Hippocampal formation (tissue), 2 donors: ENCODE measurements around the gene TUBA1C.
"Not testable (repeated sequence)": the region's sequence is repeated elsewhere in the genome, so short reads cannot be mapped to it uniquely, and the experiment has no call there.

Source experiments
- DNase-seq, 2 donors: peaks; one replicate each; lab custom pipeline; 2025; lab: John Stamatoyannopoulos, UW

Gene TUBA1C

GRCh38 chr12:49310451-49311000, 45.6 kb downstream of the TUBA1C start:
- not testable (repeated sequence) for DNase-seq

- no peak for DNase-seq
Observed at GRCh38 chr12:49314811-49315210, 49.9 kb downstream of the TUBA1C start.

DNA sequence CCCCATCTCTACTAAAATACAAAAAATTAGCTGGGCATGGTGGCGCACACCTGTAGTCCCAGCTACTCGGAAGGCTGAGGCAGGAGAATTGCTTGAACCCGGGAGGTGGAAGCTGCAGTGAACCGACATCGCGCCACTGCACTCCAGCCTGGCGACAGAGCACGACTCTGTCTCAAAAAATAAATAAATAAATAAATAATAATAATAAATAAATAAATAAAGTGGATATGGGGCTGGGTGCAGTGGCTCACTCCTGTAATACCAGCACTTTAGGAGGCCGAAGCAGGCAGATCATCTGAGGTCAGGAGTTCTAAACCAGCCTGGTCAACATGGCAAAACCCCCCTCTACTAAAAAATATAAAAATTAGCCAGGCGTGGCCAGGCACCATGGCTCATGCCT, 52.2 kb downstream of the TUBA1C start:
- DNase-seq = not testable (repeated sequence)

DNA sequence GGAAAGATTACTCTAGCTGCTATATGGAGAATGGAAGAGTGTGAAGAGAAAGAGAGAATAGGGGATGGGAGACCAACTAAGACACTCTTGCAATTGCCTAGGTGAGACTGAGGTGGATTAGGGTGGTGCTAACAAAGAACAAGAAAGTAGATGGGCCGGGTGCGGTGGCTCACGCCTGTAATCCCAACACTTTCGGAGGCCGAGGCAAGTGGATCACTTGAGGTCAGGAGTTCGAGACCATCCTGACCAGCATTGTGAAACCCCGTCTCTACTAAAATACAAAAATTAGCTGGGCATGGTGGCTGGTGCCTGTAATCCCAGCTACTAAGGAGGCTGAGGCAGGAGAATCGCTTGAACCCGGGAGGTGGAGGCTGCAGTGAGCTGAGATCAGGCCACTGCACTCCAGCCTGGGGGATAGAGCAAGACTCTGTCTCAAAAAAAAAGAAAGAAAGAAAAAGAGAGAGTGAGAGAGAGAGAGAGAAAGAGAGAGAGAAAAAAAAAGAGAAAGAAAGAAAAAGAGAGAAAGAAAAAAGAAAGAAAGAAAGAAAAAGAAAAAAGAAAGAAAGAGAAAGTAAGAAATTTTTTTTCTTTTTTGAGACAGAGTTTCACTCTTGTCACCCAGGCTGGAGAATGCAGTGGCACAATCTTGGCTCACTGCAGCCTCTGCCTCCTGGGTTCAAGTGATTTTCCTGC, 55.7 kb downstream of the TUBA1C start:
- DNase-seq = not testable (repeated sequence)

DNA sequence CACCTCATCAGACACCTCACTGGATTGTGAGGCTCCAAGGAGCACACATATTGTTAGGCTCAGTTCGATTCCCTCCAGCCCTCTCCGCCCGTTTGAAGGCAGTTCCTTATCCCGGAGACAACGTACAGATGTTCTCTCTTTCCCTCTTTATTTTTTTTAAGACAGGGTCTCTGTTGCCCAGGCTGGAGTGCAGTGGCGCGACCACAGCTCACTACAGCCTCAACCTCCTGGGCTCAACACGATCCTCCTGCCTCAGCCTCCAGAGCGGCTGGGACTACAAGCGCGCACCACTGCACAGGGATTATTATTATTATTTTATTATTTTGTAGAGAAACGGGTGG, 57.5 kb downstream of the TUBA1C start:
- no peak for DNase-seq

- peak; percentile 98 to 99 for DNase-seq
Observed at GRCh38 chr12:49322708-49323523, 58.0 kb downstream of the TUBA1C start, which contains the start of gene TROAP. TSS of gene TROAP (plus strand) at chr12:49323255. CDS start at chr12:49323609, 354 bp downstream.

DNA sequence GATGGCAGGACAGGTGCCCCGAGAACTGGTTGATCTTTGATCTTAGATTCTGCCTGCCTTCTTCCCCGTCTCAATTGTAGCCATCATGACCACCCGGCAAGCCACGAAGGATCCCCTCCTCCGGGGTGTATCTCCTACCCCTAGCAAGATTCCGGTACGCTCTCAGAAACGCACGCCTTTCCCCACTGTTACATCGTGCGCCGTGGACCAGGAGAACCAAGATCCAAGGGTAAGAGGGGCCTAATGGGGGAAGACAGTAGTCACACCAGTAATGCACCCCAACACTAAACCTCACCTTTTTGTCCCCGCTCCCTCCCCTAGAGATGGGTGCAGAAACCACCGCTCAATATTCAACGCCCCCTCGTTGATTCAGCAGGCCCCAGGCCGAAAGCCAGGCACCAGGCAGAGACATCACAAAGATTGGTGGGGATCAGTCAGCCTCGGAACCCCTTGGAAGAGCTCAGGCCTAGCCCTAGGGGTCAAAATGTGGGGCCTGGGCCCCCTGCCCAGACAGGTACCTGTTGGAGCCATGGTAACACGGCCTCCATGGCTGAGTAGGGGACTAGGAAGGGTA, 58.7 kb downstream of the TUBA1C start:
- no peak for DNase-seq
